Kasumi-1 (cell line): ENCODE results near the gene SHH.
"Not testable (repeated sequence)": the region's sequence is repeated elsewhere in the genome, so short reads cannot be mapped to it uniquely, and the experiment has no call there.

Experiments used
- DNase-seq, 2 experiments: peaks; one replicate each; lab custom pipeline; 2025; lab: John Stamatoyannopoulos, UW

Gene SHH

GRCh38 chr7:155842496-155843265, 30.4 kb upstream of the SHH start:
- DNase-seq, result no peak

- no peak for DNase-seq
Observed at GRCh38 chr7:155840909-155841308, 28.6 kb upstream of the SHH start.

- DNase-seq, result no peak
Observed at GRCh38 chr7:155840262-155840885, 28.1 kb upstream of the SHH start.

GRCh38 chr7:155839461-155839860, 27.2 kb upstream of the SHH start:
- no peak for DNase-seq

DNA sequence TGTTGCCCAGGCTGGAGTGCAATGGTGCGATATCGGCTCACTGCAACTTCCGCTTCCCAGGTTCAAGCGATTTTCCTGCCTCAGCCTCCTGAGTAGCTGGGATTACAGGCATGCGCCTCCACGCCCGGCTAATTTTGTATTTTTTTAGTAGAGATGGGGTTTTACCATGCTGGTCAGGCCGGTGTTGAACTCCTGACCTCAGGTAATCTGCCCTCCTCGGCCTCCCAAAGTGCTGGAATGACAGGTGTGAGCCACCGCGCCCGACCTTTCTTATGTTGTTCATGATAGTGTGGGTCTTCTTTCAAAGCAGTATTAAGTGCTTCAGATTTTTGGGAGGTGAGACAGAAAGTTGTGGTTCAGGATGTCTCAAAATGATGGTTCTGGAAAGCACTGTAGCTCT, 26.0 kb upstream of the SHH start:
- not testable (repeated sequence) for DNase-seq

DNA sequence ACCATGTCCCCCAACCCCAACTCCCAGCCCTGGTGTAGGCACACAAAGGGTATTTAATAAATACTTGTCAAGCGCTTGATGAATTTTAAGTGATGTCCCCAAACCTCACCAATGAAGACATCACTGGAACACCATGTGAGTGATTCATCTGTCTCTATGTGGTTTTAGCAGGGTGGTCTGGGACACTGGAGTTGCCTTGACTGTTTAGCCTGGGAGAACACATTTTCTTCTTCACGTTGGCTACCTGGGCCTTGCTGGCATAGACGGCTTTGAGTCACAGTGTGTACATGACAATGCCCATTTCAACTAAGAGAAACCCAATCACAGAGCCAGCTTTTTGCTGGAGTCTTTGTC, 24.8 kb upstream of the SHH start:
- no peak for DNase-seq

DNA sequence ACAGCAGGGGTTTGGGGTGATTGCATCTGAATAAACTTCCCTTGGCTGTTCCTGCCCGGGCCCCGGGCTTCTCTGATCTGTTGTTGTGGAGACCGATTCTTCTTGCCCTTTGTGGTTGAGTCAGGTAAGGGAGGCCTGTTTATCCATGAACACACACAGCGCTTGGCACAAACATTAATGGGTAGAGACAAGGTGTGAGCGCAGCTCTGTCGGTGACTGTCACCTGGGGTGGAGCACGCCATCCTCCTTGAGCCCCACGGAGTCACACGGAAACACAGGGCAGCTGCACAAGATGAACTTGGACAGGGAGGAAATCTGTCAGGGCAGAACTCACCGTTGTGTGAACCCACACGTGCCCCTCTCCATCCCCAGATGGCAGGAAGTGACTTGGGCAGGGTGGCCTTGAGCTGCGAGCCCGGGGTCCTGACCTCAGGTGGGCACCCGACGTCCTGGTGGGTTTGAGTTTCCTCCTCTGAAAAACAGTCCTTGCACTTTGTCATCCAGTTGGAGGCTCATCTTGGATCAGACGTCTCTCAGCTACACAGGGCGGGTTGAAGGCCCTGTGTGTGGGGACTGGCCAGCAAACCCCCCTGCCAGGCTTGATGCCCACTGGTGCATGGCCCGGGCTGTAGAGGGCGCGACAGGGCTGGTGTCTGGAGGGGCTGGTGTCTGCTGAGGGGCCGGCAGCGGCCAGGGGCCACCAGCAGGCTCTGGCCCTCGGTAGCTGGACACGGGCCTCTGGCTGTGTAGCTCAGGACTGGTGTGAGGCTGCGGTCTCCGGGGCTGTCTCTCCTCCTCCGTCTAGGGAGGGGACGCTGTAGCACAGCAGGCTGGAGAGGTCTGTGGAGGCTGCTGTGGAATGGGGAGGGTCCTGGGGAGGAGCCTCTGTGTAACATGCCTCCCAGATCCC, 24.2 kb upstream of the SHH start:
- DNase-seq, result no peak

GRCh38 chr7:155835446-155836215, 23.4 kb upstream of the SHH start:
- DNase-seq, result no peak

GRCh38 chr7:155834486-155835048, 22.3 kb upstream of the SHH start:
- DNase-seq, result no peak

- DNase-seq, result no peak
Observed at GRCh38 chr7:155833651-155834050, 21.4 kb upstream of the SHH start.

- DNase-seq, result no peak
Observed at GRCh38 chr7:155832581-155832981, 20.3 kb upstream of the SHH start.

DNA sequence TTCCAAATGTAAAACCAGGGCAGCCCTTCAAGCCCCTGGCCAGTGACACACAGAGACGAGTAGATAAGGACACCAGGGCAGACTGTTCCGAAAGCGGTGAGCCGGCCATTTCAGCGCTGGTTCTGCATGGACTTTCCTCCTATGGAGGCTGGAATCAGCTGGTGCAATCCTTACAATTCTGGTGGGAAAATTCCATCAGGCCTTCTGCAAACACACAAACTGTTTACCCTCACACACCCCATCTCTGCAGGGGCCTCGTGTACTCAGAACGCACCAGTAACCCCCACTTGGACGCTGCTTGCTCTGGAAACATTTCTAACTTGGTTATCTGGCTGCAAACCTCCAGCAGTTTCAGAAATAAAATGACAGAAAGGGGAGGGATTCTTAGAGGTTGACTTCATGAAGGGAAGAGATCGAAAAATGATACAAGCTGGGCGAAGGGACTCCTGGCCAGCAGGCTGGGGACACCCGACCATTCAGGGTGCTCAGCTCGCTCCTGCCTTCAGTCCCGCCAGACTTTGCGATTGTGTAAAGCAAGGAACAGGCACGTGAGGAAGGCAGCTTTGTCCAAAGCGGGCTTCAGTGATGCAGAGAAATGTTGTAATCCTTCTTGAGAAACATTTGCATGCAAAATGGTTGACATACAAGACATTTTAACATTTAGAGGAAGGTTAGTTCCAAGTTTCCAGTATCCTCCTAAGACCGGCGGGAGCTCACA, 19.7 kb upstream of the SHH start:
- DNase-seq, result no peak

DNA sequence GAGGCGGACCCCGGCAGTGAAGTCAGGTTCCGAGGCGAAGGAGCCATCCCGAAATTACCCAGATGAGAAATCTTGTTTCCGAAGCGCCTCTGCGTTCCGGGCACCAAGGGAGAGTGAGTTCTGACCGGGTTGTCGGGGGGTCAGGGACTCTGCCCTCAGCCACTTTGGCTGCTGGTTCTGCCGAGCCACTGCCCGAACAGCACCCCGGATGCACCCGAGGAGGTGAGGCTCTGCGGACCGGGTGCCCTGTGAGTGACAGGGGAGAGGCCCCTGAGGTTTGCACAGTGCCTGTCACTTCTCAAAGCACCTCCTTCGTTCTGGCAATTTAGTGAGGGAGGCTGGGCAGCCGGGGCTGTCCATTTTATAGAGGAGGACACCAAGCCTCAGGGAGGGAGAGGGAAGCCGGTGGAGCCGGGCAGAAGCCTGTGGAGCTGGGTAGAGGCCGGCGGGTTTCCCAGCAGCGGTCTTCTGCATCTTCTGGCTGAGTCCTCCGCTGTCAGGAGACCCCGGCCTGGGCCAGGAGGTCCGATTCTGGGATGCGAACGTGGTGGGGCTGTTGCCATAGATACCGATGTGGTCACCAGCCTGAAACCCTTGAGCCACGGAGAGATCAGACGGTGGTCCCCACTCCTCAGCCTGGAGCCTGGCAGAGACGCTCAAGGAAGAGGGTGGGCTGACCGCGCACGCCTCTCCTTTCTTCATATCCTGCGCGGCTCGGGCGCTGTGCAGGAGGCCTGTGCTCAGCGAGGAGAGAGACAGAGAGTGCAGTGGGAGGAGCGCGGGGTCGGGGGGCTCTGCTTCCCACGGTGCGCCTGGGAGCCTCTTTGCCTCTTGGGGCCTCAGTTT, 18.9 kb upstream of the SHH start:
- DNase-seq, result no peak

DNA sequence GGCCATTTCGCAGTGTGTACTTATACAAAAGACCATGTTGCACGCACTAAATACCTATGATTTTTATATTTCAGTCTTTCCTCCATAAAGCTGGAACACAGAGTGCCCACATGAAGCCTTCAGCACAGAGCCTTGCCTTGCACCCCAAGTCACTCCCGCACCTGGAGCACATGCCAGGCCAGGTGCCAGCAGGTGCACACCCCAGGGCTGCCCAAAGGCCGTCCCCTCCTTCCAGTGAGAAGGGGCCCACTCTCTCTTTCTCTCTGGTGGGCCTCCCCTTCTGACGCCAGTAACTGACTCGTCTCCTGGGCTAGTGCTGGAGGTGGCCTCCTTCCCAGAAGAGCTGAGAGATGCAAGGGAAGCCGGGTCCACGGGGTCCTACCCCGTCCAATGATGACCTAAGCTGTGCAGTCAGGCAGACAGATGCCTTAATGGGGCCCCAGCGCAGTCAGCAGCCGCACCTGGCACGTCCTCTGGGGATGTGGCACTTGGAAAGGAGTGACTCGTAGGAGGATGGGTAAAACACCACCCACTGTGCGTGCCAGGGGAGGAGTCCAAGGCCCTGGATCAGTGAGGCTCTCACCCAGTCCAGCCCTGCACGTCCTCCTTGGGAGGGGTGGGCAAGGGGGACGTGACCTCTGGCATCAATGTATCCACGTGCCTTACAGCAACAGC, 17.7 kb upstream of the SHH start:
- no peak for DNase-seq

GRCh38 chr7:155825336-155825735, 13.1 kb upstream of the SHH start:
- DNase-seq, result no peak

DNA sequence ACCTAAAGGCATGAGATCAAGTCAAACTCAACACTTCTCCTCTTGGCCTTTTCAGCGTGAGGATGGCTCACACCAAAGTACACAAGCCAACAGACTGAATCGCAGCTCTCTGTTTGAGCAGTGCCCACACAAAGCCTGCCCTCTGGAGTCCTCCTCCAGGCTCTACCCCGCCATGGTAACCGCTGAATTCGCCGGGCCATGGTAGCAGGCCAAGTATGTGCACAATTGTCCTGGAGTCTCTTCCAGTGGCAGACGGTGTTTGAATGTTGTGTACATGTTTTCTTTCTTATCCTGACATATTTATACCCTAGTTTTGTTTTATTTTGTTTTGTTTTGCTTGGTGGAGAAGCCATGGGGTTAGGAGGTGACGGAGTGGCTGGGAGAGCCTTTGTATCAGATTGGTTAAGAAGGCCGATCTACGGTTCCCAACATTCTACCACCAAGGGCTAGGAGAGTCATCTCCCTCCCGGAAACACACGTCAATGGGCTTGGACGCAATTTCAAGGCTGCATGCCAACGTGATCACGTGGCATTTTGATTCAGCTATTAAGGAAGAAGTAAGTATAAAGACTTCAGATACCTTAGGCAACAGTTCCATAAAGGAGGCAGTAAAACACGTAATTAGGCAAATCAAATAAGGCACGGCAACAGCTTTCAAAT, 12.1 kb upstream of the SHH start:
- no peak for DNase-seq

DNA sequence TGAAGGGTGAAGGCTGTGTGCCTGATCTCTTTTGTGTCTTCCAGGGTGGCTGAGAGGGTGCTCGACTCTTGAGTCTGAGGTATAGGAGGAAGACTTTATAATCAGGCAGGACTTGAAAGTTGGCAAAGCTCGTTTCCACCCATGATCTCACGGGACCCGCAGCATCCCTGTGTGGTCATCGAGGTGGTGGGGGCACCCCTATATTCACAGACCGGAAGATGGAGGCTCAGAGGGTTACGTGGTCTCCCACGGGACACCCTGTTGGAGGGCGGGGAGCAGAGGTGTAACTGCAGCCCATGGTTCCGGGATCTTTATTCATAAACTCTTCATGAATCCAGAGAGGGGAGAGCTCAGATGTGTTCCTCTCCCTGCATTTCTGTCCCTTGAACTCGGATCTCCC, 9.6 kb upstream of the SHH start:
- no peak for DNase-seq

DNA sequence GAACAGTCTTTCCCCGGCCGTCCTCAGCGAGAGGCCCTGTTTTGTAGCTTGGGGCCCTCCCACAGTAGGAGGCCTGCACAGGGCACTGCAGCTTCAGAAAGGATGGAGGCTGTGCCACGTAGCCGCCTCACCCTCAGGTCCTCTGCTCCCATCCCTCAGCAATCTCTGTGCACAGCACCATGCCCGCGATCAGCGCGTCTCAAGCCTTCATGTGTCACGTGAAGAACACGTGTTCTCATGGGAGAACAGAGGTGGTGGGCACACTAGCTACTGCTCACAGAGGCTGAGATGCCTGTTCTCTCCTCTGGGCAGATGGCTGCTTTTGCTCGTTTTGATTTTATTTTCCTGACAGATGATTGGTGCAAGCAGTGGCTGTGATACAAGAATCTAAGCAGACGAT, 8.5 kb upstream of the SHH start:
- no peak for DNase-seq

DNA sequence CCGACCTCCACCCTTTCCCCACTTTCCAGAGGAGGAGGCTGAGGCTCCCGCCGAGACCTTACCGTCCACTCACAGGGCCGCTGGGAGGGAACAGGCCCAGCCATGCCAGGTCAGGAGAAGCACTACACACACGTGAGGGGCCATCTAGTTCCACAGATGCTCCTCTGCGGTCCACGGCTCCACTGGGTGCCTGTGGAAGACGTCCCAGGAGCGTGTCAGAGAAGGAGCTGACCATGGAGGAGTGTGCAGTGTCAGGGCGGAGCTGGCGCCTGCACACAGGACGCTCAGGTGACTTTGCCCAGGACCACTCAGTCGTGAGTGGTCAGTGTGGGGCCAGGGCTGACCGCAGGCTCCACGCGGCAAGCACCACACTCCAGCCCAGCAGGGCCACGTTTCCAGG, 8.0 kb upstream of the SHH start:
- DNase-seq, result no peak
